ENCODE results near the gene DIP2B.
"Not testable (repeated sequence)": the region's sequence is repeated elsewhere in the genome, so short reads cannot be mapped to it uniquely, and the experiment has no call there.

DIP2B gene

GRCh38 chr12:50521781-50522180 lies 17.0 kb downstream of the DIP2B start:
- DNase-seq = not testable (repeated sequence)

- DNase-seq = no peak
These were observed 19.0 kb downstream of the DIP2B start for GRCh38 chr12:50523772-50524171.

DNA sequence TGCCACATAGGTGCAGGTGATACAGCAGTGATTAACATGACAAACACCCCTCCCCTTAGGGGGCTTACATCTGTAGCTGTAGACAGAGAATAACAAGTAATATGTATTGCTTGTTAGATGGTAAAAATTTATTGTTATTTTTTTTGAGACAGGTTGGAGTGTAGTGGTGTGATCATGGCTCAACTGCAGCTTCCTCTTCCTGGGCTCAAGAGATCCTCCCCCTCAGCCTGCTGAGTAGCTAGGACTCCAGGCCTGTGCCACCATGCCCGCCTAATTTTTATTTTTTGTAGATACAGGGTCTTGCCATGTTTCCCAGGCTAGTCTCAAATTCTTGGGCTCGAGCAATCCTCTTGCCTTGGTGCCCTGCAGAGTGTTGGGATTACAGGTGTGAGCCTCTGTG lies 19.8 kb downstream of the DIP2B start:
- DNase-seq = no peak

GRCh38 chr12:50525422-50525821 lies 20.6 kb downstream of the DIP2B start:
- DNase-seq = no peak

DNA sequence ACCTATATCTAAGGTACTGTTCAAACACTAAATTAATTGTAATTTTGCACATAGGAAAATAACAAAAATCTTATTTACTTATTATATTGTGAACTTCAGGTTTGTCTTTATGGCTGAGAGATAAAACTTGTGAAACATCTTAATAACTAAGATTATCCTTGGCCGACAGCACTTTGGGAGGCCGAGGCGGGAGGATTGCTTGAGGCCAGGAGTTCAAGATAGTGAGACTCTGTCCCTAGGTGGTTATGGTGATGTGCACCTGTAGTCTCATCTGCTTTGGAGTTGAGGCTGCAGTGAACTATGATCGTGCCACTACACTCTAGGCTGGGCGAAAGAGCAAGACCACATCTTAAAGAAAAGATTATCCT lies 22.6 kb downstream of the DIP2B start:
- DNase-seq = no peak

DNA sequence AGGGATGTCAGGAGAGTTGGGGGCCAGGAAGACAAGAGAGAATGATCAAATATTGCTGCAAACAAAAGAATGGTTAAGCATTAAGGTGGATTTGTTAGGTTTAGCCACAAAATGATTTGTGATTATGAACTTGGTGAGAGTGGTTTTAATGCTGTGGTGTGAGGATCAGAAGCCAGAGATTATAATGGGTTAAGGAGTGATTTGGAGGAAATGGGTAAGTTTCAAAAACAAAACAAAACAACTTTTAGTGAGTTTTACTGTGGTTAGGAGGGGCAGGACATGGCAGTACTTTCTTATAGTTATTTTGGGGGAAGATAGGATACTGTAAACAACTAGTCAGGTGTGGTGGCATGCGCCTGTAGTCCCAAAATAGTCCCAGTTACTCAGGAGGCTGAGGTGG lies 24.0 kb downstream of the DIP2B start:
- DNase-seq = no peak

GRCh38 chr12:50529345-50529744 lies 24.6 kb downstream of the DIP2B start:
- DNase-seq = no peak

DNA sequence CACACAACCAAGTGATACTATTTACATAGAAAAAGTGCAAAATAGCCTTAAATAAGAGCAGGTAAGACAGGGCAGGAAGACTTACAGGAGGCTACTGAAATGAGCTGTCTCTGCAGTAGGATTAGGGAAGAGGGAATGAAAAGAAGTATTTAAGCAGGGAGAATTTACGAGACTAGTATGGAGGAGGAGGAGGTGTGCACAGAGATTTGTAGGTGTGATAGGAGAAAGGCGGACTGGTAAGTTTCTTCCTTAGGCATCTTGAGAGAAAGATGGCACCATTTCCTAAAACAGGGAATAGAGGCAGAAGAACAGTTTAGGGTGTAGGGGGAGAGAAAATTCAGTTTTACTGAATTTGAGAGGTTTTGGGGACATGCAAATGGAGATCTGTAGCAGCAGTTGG lies 25.7 kb downstream of the DIP2B start:
- no peak for DNase-seq

DNA sequence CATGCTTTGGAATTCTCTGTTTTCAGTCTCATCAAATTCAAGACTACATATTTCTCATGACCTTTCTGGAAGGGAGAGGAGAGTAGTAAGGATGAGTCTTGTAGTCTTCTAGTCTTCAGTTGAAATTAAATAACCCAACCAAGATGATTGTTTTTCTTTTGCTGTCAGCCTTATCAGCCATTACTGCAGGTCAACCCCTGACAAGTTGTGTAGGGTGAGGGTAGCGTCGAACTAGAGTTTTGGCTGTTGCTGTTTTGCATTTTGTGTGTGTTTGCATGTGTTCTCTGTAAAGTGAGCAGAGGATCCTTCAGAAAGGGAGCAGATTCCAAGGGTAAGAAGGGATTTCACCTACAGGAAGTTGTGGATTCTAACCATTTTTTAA lies 28.4 kb downstream of the DIP2B start:
- no peak for DNase-seq

- no peak for DNase-seq
These were observed 29.2 kb downstream of the DIP2B start for GRCh38 chr12:50533971-50534370.

- no peak for DNase-seq
These were observed 32.2 kb downstream of the DIP2B start for GRCh38 chr12:50536831-50537537.

- no peak for DNase-seq
These were observed 32.7 kb downstream of the DIP2B start for GRCh38 chr12:50537538-50537919.

GRCh38 chr12:50538182-50538581 lies 33.4 kb downstream of the DIP2B start:
- no peak for DNase-seq

DNA sequence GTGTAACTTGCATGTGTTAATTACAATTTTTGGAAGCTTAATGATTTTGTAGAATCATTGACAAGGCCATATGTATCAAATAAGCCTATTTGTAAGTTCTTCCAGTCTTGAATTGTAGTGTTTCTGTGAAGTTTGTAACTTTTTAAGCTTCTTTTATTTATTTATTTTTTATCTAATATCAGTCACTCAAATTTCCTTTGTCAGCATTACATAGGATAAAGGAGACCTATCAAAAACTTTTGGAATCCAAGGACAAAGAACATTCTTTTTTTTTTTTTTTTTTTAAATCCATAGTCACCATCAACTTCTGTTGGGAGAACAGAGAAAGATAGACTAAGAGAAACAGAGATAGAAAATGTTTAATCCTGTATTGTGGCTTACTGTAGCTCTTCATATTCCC lies 36.4 kb downstream of the DIP2B start:
- DNase-seq = no peak

GRCh38 chr12:50542448-50542847 lies 37.7 kb downstream of the DIP2B start:
- no peak for DNase-seq

DNA sequence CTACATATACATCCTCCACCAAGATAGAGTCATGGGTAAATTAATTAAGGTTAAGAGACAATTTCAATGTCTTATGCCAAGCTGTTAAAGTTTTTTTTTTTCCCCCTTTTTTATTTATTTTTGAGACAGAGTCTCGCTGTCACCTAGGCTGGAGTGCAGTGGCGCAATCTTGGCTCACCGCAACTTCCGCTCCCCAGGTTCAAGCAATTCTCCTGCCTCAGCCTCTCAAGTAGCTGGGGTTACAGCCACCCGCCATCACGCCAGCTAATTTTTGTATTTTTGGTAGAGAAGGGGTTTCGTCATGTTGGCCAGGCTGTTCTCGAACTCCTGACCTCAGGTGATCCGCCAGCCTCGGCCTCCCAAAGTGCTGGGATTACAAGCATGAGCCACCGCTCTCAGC lies 38.4 kb downstream of the DIP2B start:
- not testable (repeated sequence) for DNase-seq

GRCh38 chr12:50545213-50545612 lies 40.4 kb downstream of the DIP2B start:
- DNase-seq = no peak

GRCh38 chr12:50545786-50546185 lies 41.0 kb downstream of the DIP2B start:
- no peak for DNase-seq

GRCh38 chr12:50546441-50547318 lies 41.9 kb downstream of the DIP2B start:
- no peak for DNase-seq

- DNase-seq = no peak
These were observed 43.0 kb downstream of the DIP2B start for GRCh38 chr12:50547742-50548141.

DNA sequence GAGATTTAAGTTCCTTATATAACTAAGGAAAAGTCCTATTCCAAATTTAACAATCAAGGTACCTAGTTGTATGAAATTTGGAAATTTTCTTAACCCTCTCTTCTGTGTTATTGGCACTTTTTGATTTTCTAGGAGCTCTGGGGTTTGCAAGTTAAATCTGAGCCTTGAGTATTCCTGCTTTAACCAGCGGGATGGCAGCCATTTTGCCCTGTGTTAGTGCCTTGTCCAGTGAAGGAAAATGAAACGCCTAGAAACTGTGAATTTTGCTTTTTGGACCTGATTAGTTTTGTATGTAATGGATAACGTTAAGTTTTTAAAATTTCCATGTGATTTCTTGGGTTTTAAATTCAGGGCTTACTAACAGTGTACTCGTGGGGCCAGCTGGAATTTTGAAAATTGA lies 45.1 kb downstream of the DIP2B start:
- DNase-seq = no peak

DNA sequence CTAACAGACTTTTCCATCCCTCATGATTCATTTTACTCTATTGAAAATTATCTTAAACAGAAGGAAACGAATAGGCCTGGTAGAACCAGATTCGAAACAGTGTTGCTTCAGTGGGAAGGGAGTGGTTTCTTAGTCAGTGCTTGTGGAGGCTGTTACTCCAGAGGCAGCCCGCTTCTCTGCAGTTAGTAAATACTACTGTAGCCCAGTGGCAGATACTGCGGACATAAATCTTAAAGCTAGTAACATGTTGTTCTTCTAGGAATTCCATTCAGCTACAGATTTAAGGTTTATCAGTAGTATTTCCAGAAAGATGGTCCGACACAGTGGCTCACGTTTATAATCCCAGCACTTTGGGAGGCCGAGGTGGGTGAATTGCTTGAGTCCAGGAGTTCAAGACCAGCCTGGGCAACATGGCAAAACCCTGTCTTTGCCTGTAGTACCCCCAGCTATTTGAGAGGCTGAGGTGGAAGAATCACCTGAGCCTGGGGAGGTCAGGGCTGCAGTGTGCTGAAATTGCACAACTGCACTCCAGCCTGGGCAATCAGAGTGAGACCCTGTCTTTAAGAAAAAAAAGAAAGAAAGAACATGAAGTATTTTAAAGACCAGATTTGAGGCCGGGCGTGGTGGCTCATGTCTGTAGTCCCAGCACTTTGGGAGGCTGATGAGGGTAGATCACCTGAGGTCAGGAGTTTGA lies 45.9 kb downstream of the DIP2B start:
- no peak for DNase-seq

DNA sequence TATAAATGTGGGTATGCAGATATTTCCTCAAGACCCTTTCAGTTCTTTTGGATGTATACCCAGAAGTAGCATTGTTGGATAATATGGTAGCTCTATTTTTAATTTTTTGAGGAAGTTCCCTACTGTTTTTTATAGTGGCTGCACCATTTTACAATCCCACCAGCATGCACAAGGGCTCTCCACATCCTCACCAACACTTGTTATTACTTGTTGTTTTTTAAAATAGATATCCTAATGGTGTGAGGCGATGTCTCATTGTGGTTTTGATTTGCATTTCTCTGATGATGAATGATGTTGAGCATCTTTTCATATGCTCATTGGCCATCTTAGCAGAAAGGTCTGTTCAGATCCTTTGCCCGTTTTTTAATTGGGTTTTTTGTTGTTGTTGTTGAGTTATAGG lies 47.1 kb downstream of the DIP2B start:
- no peak for DNase-seq

DNA sequence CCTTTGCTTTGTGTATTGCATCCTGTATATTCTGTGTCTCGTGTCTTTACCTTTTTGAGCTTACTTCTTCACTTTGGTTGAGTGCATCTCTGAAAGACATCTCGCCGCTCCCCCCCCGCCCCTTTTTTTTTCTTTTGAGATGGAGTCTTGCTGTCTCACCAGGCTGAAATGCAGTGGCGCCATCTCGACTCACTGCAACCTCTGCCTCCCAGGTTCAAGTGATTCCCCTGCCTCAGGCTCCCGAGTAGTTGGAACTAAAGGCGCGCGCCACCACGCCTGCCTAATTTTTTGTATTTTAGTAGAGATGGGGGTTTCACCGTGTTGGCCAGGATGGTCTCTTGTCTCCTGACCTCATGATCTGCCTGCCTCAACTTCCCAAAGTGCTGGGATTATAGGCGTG lies 49.9 kb downstream of the DIP2B start:
- DNase-seq = no peak
